NCI-H146 (cell line): ENCODE results near the gene ARL4A.
A peak's percentile ranks its signal among the peaks of the same experiment; 100 is the strongest.
"Not testable (repeated sequence)": the region's sequence is repeated elsewhere in the genome, so short reads cannot be mapped to it uniquely, and the experiment has no call there.

ENCODE experiments used
- DNase-seq: peaks from one replicate; lab custom pipeline; 2025; lab: John Stamatoyannopoulos, UW

The ARL4A gene

GRCh38 chr7:12670000-12670729 lies 17.3 kb upstream of the ARL4A start:
- DNase-seq: no peak

GRCh38 chr7:12670743-12671520 lies 16.5 kb upstream of the ARL4A start:
- no peak for DNase-seq

GRCh38 chr7:12673436-12673835 lies 14.0 kb upstream of the ARL4A start:
- not testable (repeated sequence) for DNase-seq

GRCh38 chr7:12674053-12674452 lies 13.4 kb upstream of the ARL4A start:
- DNase-seq: no peak

- no peak for DNase-seq
Measured at GRCh38 chr7:12674861-12675260, 12.6 kb upstream of the ARL4A start.

- peak; percentile 10 for DNase-seq
Measured at GRCh38 chr7:12683678-12684585, 3.5 kb upstream of the ARL4A start.

- no peak for DNase-seq
Measured at GRCh38 chr7:12684733-12685132, 2.7 kb upstream of the ARL4A start.

GRCh38 chr7:12685550-12685949 lies 1.9 kb upstream of the ARL4A start:
- peak; percentile 50 for DNase-seq

GRCh38 chr7:12686234-12686890 lies 1.1 kb upstream of the ARL4A start:
- DNase-seq: peak; percentile 95

- no peak for DNase-seq
Measured at GRCh38 chr7:12687718-12688171, 312 bp downstream of the ARL4A start.

- not testable (repeated sequence) for DNase-seq
Measured at GRCh38 chr7:12688485-12689170, 1.2 kb downstream of the ARL4A start.

- no peak for DNase-seq
Measured at GRCh38 chr7:12689451-12689850, 2.0 kb downstream of the ARL4A start.

GRCh38 chr7:12690041-12690878 lies 2.8 kb downstream of the ARL4A start:
- no peak for DNase-seq

GRCh38 chr7:12691388-12691787 lies 4.0 kb downstream of the ARL4A start:
- not testable (repeated sequence) for DNase-seq

GRCh38 chr7:12692035-12692434 lies 4.6 kb downstream of the ARL4A start:
- no peak for DNase-seq

GRCh38 chr7:12692479-12693259 lies 5.2 kb downstream of the ARL4A start:
- no peak for DNase-seq

- DNase-seq: no peak
Measured at GRCh38 chr7:12694817-12695216, 7.4 kb downstream of the ARL4A start.

GRCh38 chr7:12695965-12696364 lies 8.5 kb downstream of the ARL4A start:
- no peak for DNase-seq

- DNase-seq: no peak
Measured at GRCh38 chr7:12699299-12699698, 11.9 kb downstream of the ARL4A start.
